ENCODE results near the gene ZNF574. TPM values are rescaled to one million over a fixed set of nuclear protein-coding genes. Genes with fewer than 3 reads are reported as not detected.

The ZNF574 gene
- total RNA-seq, 1 experiment from 2014 or later, result 15.7 TPM

DNA sequence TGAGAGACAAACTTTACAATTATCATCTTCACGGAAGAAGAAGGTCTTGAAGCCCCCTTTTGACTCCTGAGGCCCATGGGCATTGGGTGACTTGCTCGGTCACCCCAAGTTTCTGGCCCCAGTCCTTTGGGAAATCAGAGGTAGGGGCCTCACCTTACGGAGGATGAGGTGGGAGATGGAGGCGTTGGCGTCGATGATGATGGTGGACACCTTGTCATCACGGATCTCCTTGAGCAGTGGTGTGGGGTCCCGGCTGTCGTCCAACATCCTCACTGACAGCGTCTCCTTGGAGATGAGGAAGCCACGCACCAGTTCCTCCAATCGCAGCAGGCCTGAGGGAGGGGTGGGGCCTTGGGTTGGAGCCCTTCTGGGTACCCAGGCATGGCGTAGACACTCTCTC lies 16.8 kb upstream of the ZNF574 start:
- intact Hi-C loops (cut with micrococcal nuclease; ENCODE audit: unreplicated experiment), result no loop called here
- no peaks in the 10 kb centered on the region for H3K9me3 ChIP-seq (ENCODE audit: control insufficient read depth, insufficient read depth, low read depth, low read length)
- H3K4me3 ChIP-seq (ENCODE audit: low read depth in 2 of 2, low read length in 2 of 2), result no peak overlapping the region
- no peak for DNase-seq (ENCODE audit: low read depth, low spot score)
- no peaks in the 10 kb centered on the region for H3K4me1 ChIP-seq (ENCODE audit: control insufficient read depth, insufficient read depth, low read length)
- ChIA-PET CTCF (interaction anchor here (0.6 kb wide), 1 partner anchor 24 kb away, joined by 4 read pairs; no protein-coding TSS in a partner anchor), POLR2A (no interaction called here)
- in situ Hi-C loops (cut with HindIII; ENCODE audit: low pct_unique_long_range_greater_than_20kb, low sequenced_read_pairs), result no loop called here
- BruUV-seq (replicated peaks), result no TSS peak
- H3K27me3 ChIP-seq (ENCODE audit: control insufficient read depth, insufficient read depth, low read length), result no peaks in the 10 kb centered on the region
- H3K36me3 ChIP-seq (ENCODE audit: control insufficient read depth, insufficient read depth, low read length), result no peaks in the 10 kb centered on the region
- H3K27ac ChIP-seq (ENCODE audit: low read length), result no peak overlapping the region
- TF ChIP-seq, protein P1, sequence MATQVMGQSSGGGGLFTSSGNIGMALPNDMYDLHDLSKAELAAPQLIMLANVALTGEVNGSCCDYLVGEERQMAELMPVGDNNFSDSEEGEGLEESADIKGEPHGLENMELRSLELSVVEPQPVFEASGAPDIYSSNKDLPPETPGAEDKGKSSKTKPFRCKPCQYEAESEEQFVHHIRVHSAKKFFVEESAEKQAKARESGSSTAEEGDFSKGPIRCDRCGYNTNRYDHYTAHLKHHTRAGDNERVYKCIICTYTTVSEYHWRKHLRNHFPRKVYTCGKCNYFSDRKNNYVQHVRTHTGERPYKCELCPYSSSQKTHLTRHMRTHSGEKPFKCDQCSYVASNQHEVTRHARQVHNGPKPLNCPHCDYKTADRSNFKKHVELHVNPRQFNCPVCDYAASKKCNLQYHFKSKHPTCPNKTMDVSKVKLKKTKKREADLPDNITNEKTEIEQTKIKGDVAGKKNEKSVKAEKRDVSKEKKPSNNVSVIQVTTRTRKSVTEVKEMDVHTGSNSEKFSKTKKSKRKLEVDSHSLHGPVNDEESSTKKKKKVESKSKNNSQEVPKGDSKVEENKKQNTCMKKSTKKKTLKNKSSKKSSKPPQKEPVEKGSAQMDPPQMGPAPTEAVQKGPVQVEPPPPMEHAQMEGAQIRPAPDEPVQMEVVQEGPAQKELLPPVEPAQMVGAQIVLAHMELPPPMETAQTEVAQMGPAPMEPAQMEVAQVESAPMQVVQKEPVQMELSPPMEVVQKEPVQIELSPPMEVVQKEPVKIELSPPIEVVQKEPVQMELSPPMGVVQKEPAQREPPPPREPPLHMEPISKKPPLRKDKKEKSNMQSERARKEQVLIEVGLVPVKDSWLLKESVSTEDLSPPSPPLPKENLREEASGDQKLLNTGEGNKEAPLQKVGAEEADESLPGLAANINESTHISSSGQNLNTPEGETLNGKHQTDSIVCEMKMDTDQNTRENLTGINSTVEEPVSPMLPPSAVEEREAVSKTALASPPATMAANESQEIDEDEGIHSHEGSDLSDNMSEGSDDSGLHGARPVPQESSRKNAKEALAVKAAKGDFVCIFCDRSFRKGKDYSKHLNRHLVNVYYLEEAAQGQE (IDR thresholded peaks at IDR 0.05; ENCODE audit: insufficient read depth in 1 of 2, low read depth in 2 of 2, low read length in 1 of 2), result no peak
- TF ChIP-seq POLR2AphosphoS5 (IDR thresholded peaks at IDR 0.05; ENCODE audit: low read depth, low read length) (no peak), TCF7L2 (IDR thresholded peaks at IDR 0.05; ENCODE audit: low read depth, low read length) (no peak), SIN3A (IDR thresholded peaks at IDR 0.05; ENCODE audit: borderline replicate concordance, insufficient read depth, low read depth, low read length) (no peak)
- TF ChIP-seq, protein P2, sequence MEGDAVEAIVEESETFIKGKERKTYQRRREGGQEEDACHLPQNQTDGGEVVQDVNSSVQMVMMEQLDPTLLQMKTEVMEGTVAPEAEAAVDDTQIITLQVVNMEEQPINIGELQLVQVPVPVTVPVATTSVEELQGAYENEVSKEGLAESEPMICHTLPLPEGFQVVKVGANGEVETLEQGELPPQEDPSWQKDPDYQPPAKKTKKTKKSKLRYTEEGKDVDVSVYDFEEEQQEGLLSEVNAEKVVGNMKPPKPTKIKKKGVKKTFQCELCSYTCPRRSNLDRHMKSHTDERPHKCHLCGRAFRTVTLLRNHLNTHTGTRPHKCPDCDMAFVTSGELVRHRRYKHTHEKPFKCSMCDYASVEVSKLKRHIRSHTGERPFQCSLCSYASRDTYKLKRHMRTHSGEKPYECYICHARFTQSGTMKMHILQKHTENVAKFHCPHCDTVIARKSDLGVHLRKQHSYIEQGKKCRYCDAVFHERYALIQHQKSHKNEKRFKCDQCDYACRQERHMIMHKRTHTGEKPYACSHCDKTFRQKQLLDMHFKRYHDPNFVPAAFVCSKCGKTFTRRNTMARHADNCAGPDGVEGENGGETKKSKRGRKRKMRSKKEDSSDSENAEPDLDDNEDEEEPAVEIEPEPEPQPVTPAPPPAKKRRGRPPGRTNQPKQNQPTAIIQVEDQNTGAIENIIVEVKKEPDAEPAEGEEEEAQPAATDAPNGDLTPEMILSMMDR (IDR thresholded peaks at IDR 0.05), result no peak
- no peak for ATAC-seq

DNA sequence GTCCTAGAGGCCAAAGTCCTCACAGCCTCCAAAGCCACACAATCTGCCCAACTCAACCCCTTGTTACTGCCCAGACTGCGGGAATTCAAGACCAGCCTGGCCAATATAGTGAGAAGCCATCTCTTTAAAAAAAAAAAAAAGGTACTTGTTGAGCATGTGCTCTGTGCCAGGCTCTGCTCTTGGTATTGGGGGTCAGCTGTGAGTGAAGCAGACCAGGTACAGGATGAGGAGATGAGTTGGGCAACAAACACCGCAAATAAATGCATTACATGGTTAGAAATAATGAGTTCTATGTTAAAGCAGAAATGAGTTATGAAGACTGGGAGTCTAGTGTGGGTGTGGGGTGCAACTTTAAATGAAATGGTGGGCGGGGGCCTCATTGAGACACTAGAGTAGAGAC lies 15.8 kb upstream of the ZNF574 start:
- Histone ChIP-seq H3K27me3 (ENCODE audit: control insufficient read depth, insufficient read depth, low read length) (no peaks in the 10 kb centered on the region), H3K4me3 (ENCODE audit: low read depth in 2 of 2, low read length in 2 of 2) (no peak overlapping the region), H3K27ac (ENCODE audit: low read length) (no peak overlapping the region), H3K4me1 (ENCODE audit: control insufficient read depth, insufficient read depth, low read length) (no peaks in the 10 kb centered on the region), H3K36me3 (ENCODE audit: control insufficient read depth, insufficient read depth, low read length) (no peaks in the 10 kb centered on the region), H3K9me3 (ENCODE audit: control insufficient read depth, insufficient read depth, low read depth, low read length) (no peaks in the 10 kb centered on the region)
- in situ Hi-C loops (cut with HindIII; ENCODE audit: low pct_unique_long_range_greater_than_20kb, low sequenced_read_pairs), result no loop called here
- no peak for DNase-seq (ENCODE audit: low read depth, low spot score)
- ChIA-PET CTCF (no interaction called here), POLR2A (interaction anchor here (0.8 kb wide), 1 partner anchor 319 kb away, joined by 6 read pairs; no protein-coding TSS in a partner anchor)
- BruUV-seq (replicated peaks), result no TSS peak
- TF ChIP-seq, protein P2 (IDR thresholded peaks at IDR 0.05), result no peak
- no peak for TF ChIP-seq TCF7L2 (IDR thresholded peaks at IDR 0.05; ENCODE audit: low read depth, low read length)
- no peak for TF ChIP-seq SIN3A (IDR thresholded peaks at IDR 0.05; ENCODE audit: borderline replicate concordance, insufficient read depth, low read depth, low read length)
- TF ChIP-seq, protein P1 (IDR thresholded peaks at IDR 0.05; ENCODE audit: insufficient read depth in 1 of 2, low read depth in 2 of 2, low read length in 1 of 2), result no peak
- TF ChIP-seq POLR2AphosphoS5 (IDR thresholded peaks at IDR 0.05; ENCODE audit: low read depth, low read length), result no peak
- ATAC-seq, result no peak
- intact Hi-C loops (cut with micrococcal nuclease; ENCODE audit: unreplicated experiment), result no loop called here
